Measurements from ENCODE around the gene GRM4.
A peak's percentile ranks its signal among the peaks of the same experiment; 100 is the strongest.

GRM4 gene

DNA sequence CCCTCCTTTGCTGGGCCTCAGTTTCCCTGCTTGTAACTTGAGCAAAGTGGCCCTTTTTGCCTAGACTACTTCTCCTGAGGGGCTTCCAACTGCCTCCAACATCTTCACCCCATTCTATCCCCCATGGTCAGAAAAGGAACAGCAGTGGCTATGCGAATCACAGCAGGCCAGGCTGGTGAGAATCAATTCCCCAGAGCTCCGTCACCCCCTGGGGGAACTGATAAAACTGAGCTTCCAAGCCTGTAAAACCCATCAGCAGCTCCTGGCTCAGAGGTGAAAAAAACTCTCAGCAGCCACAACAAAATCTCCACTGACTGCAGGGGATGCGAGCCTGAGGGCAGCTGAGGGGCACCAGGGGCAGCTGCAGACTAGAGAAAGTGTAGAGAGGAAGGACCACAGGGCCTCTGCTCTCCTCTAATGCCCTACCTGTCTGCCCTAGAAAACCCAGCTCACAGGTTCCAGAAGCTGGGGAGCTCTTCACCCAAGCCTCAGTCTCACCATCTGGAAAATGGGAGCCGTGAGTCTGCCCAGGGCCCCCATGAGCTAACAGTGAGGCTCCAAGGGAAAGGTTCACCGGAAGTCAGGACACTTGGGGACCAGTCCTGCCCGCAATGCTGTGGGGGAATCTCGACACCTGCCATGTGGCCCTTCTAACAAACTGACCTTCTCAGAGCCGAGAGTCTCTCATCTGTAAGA is 120.6 kb downstream of the GRM4 start:
- H3K79me1 ChIP-seq (ENCODE audit: low read length) = no peaks in the 10 kb centered on the region
- no peak overlapping the region for H3K4me3 ChIP-seq (ENCODE audit: low read length)
- H2BK15ac ChIP-seq (replicated peaks; ENCODE audit: low read depth) = no peak overlapping the region
- no peak overlapping the region for H3K23ac ChIP-seq (ENCODE audit: low read length)
- no peak overlapping the region for H2BK120ac ChIP-seq (ENCODE audit: low read depth, low read length)
- H3K4me1 ChIP-seq (ENCODE audit: control insufficient read depth, low read depth, low read length) = peaks cover 6% of the 10 kb centered on the region
- H2BK5ac ChIP-seq (ENCODE audit: low read length) = peak overlapping the region; percentile 38
- DNase-seq = peak; percentile 81
- H3K79me2 ChIP-seq (ENCODE audit: control insufficient read depth, insufficient read depth, low read length) = no peaks in the 10 kb centered on the region
- no peaks in the 10 kb centered on the region for H3K27me3 ChIP-seq (ENCODE audit: insufficient read depth, low read length, poor library complexity)
- no peak overlapping the region for H3K18ac ChIP-seq (ENCODE audit: low read length)
- H3K4me2 ChIP-seq (ENCODE audit: low read length) = no peak overlapping the region
- H3K27ac ChIP-seq (ENCODE audit: low read depth, low read length) = no peak overlapping the region
- H3K4ac ChIP-seq (ENCODE audit: low read depth, low read length) = no peak overlapping the region
- H4K8ac ChIP-seq (ENCODE audit: low read depth, low read length) = no peak overlapping the region
- H3K9ac ChIP-seq (ENCODE audit: low read length) = no peak overlapping the region
- H3K36me3 ChIP-seq (ENCODE audit: control insufficient read depth, insufficient read depth, low read length) = no peaks in the 10 kb centered on the region
- H3K56ac ChIP-seq (ENCODE audit: low read length) = peak overlapping the region; percentile 27
- no peak overlapping the region for H2AK5ac ChIP-seq (ENCODE audit: low read length)
- WGBS (ENCODE audit: extremely low coverage, insufficient coverage, low lambda C conversion rate) = no CpG with 5 or more reads among the region's 8 CpGs
- H4K5ac ChIP-seq (ENCODE audit: low read length) = no peak overlapping the region

DNA sequence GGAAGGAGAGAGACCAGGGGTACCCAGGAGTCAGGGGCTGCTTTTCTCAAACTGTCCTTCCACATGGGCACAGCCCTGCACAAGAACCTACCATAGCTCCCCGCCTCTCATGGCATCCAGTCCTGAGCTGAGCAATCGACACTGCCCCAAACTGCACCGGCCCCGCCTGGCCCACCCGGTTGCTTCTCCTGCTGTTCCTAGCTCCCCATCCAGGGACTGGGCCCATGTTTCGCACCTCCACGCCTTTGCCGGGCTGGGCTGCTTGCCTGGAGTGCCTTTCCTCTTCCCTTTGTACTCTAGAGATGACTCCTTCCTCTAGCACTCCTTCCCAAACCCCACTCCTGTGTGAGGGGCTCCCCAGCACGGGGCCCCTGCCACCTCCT is 123.0 kb downstream of the GRM4 start:
- no peak overlapping the region for H2BK120ac ChIP-seq (ENCODE audit: low read depth, low read length)
- no CpG with 5 or more reads among the region's 9 CpGs for WGBS (ENCODE audit: extremely low coverage, insufficient coverage, low lambda C conversion rate)

DNA sequence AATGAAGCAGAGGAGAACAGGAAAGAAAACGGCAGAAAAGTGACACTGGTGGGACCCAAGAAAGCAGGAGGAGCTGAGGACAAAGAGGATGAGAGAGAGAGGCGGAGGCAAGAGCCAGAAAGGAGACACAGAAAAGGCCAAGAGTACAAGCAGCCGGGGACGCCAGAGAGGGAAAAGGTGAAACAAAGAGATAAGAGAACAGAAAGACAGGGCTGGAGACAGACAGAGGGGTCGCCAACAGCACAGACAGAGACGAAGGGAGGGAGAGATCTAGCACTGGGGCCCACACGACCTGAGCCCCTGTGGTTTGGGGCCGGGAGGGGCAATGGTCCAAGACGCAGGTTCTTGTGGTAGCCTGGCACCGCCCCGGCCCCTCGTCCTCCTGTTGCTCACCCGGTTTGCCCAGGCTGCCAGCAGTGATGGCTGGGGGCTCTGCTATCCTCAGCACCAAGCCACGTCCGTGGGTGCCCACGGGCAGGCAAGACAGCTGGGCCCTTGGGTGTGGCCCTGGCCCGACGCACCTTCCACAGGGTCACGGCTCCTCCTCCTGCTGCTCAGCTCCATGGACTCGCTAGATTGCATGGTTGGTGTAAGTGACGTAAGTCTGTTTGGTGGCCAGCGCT is 123.5 kb downstream of the GRM4 start:
- no peak overlapping the region for H3K18ac ChIP-seq (ENCODE audit: low read length)
- H4K8ac ChIP-seq (ENCODE audit: low read depth, low read length) = no peak overlapping the region
- peaks cover 6% of the 10 kb centered on the region for H3K4me1 ChIP-seq (ENCODE audit: control insufficient read depth, low read depth, low read length)
- H3K27ac ChIP-seq (ENCODE audit: low read depth, low read length) = no peak overlapping the region
- no peak overlapping the region for H3K9ac ChIP-seq (ENCODE audit: low read length)
- H3K56ac ChIP-seq (ENCODE audit: low read length) = no peak overlapping the region
- no peak overlapping the region for H2AK5ac ChIP-seq (ENCODE audit: low read length)
- no peak overlapping the region for H3K4me2 ChIP-seq (ENCODE audit: low read length)
- no peaks in the 10 kb centered on the region for H3K36me3 ChIP-seq (ENCODE audit: control insufficient read depth, insufficient read depth, low read length)
- H2BK15ac ChIP-seq (replicated peaks; ENCODE audit: low read depth) = no peak overlapping the region
- H3K23ac ChIP-seq (ENCODE audit: low read length) = no peak overlapping the region
- no peak for DNase-seq
- H3K79me2 ChIP-seq (ENCODE audit: control insufficient read depth, insufficient read depth, low read length) = no peaks in the 10 kb centered on the region
- H2BK5ac ChIP-seq (ENCODE audit: low read length) = no peak overlapping the region
- no peaks in the 10 kb centered on the region for H3K27me3 ChIP-seq (ENCODE audit: insufficient read depth, low read length, poor library complexity)
- no peaks in the 10 kb centered on the region for H3K79me1 ChIP-seq (ENCODE audit: low read length)
- no CpG with 5 or more reads among the region's 22 CpGs for WGBS (ENCODE audit: extremely low coverage, insufficient coverage, low lambda C conversion rate)
- no peak overlapping the region for H4K5ac ChIP-seq (ENCODE audit: low read length)
- no peak overlapping the region for H3K4me3 ChIP-seq (ENCODE audit: low read length)
- H3K4ac ChIP-seq (ENCODE audit: low read depth, low read length) = no peak overlapping the region
- no peak overlapping the region for H2BK120ac ChIP-seq (ENCODE audit: low read depth, low read length)

More for the DNA sequence above, 123.0 kb downstream of the GRM4 start:
- peaks cover 6% of the 10 kb centered on the region for H3K4me1 ChIP-seq (ENCODE audit: control insufficient read depth, low read depth, low read length)
- H3K4me3 ChIP-seq (ENCODE audit: low read length) = no peak overlapping the region
- no peak for DNase-seq
- H3K79me1 ChIP-seq (ENCODE audit: low read length) = no peaks in the 10 kb centered on the region
- H2AK5ac ChIP-seq (ENCODE audit: low read length) = no peak overlapping the region
- no peaks in the 10 kb centered on the region for H3K27me3 ChIP-seq (ENCODE audit: insufficient read depth, low read length, poor library complexity)
- no peaks in the 10 kb centered on the region for H3K36me3 ChIP-seq (ENCODE audit: control insufficient read depth, insufficient read depth, low read length)
- no peak overlapping the region for H3K4ac ChIP-seq (ENCODE audit: low read depth, low read length)
- H4K5ac ChIP-seq (ENCODE audit: low read length) = no peak overlapping the region
- no peak overlapping the region for H3K23ac ChIP-seq (ENCODE audit: low read length)
- H3K18ac ChIP-seq (ENCODE audit: low read length) = no peak overlapping the region
- H2BK5ac ChIP-seq (ENCODE audit: low read length) = no peak overlapping the region
- no peak overlapping the region for H3K9ac ChIP-seq (ENCODE audit: low read length)
- no peak overlapping the region for H3K56ac ChIP-seq (ENCODE audit: low read length)
- no peak overlapping the region for H3K4me2 ChIP-seq (ENCODE audit: low read length)
- H2BK15ac ChIP-seq (replicated peaks; ENCODE audit: low read depth) = no peak overlapping the region
- H3K79me2 ChIP-seq (ENCODE audit: control insufficient read depth, insufficient read depth, low read length) = no peaks in the 10 kb centered on the region
- H4K8ac ChIP-seq (ENCODE audit: low read depth, low read length) = no peak overlapping the region
- no peak overlapping the region for H3K27ac ChIP-seq (ENCODE audit: low read depth, low read length)

DNA sequence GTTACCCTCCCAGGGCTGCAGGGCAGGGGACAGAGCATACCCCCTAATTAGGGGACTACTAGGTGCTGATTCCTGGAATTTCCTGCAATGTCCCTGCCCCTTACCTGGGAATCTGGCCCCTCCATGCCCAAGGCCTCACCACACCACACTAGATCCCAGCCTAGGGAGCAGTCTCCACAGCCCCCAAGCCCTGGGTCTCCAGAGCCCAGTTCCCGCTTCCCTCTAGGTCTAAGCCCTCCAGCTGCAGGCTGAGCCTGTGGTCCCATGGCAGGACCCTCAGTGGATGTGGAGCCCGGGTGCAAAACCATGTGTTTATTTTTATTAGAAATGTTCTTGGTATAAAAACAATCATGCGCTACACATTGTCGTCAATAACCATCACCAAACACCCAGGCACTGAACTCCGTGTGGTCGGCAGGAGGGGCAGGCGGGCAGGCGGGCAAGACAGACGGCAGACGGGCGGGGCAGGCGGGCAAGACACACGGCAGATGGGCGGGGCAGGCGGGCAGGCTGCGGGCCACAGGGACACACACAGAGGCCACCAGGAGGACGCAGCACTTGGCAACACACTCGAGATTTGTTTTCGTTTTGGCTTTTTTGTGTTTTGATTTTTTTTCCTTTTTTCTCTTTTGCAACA is 124.2 kb downstream of the GRM4 start:
- Histone ChIP-seq H3K36me3 (ENCODE audit: control insufficient read depth, insufficient read depth, low read length) (no peaks in the 10 kb centered on the region), H3K79me1 (ENCODE audit: low read length) (no peaks in the 10 kb centered on the region), H3K56ac (ENCODE audit: low read length) (peak overlapping the region; percentile 10), H2BK5ac (ENCODE audit: low read length) (no peak overlapping the region), H3K4me1 (ENCODE audit: control insufficient read depth, low read depth, low read length) (peaks cover 6% of the 10 kb centered on the region), H2BK120ac (ENCODE audit: low read depth, low read length) (no peak overlapping the region), H3K27ac (ENCODE audit: low read depth, low read length) (no peak overlapping the region), H4K5ac (ENCODE audit: low read length) (no peak overlapping the region), H3K23ac (ENCODE audit: low read length) (no peak overlapping the region), H3K9ac (ENCODE audit: low read length) (no peak overlapping the region), H4K8ac (ENCODE audit: low read depth, low read length) (no peak overlapping the region), H2BK15ac (replicated peaks; ENCODE audit: low read depth) (no peak overlapping the region), H3K4ac (ENCODE audit: low read depth, low read length) (no peak overlapping the region), H3K18ac (ENCODE audit: low read length) (no peak overlapping the region), H3K4me3 (ENCODE audit: low read length) (no peak overlapping the region), H3K27me3 (ENCODE audit: insufficient read depth, low read length, poor library complexity) (no peaks in the 10 kb centered on the region), H2AK5ac (ENCODE audit: low read length) (no peak overlapping the region), H3K79me2 (ENCODE audit: control insufficient read depth, insufficient read depth, low read length) (no peaks in the 10 kb centered on the region), H3K4me2 (ENCODE audit: low read length) (no peak overlapping the region)
- WGBS (ENCODE audit: extremely low coverage, insufficient coverage, low lambda C conversion rate) = no CpG with 5 or more reads among the region's 19 CpGs
- DNase-seq = no peak

DNA sequence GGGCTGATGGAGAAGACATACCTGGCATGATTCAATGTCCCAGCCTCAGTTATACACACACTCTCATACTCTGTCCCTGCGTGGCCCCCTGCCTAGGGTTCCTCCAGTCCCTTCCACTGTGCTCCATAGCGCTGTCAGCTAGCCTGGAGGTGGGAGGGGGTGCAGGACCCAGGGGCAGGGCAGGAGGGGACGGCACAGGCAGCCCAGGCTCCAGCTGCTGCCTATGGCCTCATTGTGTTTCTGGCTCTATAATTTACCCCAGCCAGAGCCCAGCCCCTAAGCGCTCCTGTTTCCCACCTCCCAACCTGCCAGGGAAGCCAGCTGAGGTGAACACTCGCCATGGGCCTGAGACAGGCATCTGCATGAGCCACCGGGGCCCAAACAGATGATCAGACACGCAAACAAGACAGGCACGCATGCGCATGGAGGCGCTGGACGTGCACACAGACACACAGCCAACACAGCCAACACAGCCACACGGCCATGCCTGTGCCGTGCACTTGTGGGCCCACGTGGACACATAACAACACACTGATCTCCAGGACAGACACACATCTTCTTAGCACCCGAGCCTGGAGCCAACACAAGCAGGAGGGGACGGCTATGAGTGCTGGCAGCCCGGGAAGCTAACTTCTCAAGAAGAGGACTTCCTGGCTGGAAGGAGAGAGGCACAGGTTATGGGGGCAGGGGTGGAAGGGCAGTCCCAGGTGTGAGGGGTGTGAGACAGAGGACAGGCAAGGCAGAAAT is 124.9 kb downstream of the GRM4 start:
- no peak overlapping the region for H3K23ac ChIP-seq (ENCODE audit: low read length)
- H3K4me2 ChIP-seq (ENCODE audit: low read length) = no peak overlapping the region
- H3K79me2 ChIP-seq (ENCODE audit: control insufficient read depth, insufficient read depth, low read length) = no peaks in the 10 kb centered on the region
- H2AK5ac ChIP-seq (ENCODE audit: low read length) = no peak overlapping the region
- H2BK15ac ChIP-seq (replicated peaks; ENCODE audit: low read depth) = no peak overlapping the region
- no peak overlapping the region for H3K4ac ChIP-seq (ENCODE audit: low read depth, low read length)
- H3K27ac ChIP-seq (ENCODE audit: low read depth, low read length) = no peak overlapping the region
- H3K9ac ChIP-seq (ENCODE audit: low read length) = no peak overlapping the region
- no peak overlapping the region for H3K4me3 ChIP-seq (ENCODE audit: low read length)
- no peaks in the 10 kb centered on the region for H3K79me1 ChIP-seq (ENCODE audit: low read length)
- no peaks in the 10 kb centered on the region for H3K27me3 ChIP-seq (ENCODE audit: insufficient read depth, low read length, poor library complexity)
- peaks cover 6% of the 10 kb centered on the region for H3K4me1 ChIP-seq (ENCODE audit: control insufficient read depth, low read depth, low read length)
- H3K36me3 ChIP-seq (ENCODE audit: control insufficient read depth, insufficient read depth, low read length) = no peaks in the 10 kb centered on the region
- H4K8ac ChIP-seq (ENCODE audit: low read depth, low read length) = no peak overlapping the region
- no CpG with 5 or more reads among the region's 17 CpGs for WGBS (ENCODE audit: extremely low coverage, insufficient coverage, low lambda C conversion rate)
- no peak for DNase-seq
- H2BK5ac ChIP-seq (ENCODE audit: low read length) = no peak overlapping the region
- H3K18ac ChIP-seq (ENCODE audit: low read length) = no peak overlapping the region
- H4K5ac ChIP-seq (ENCODE audit: low read length) = no peak overlapping the region
- no peak overlapping the region for H2BK120ac ChIP-seq (ENCODE audit: low read depth, low read length)
- H3K56ac ChIP-seq (ENCODE audit: low read length) = peak overlapping the region; percentile 10
